Breast epithelium (tissue), 4 donors: ENCODE measurements around the gene IGFLR1. TPM values are rescaled to one million over a fixed set of nuclear protein-coding genes. Genes with fewer than 3 reads are reported as not detected.

ENCODE experiments used
- DNase-seq, 2 donors: peaks; one replicate each; pipeline ENCODE4 v3.0.0-alpha.2; 2019; ENCODE audit warnings: low spot score in 2 of 2
- H3K27ac ChIP-seq, 2 donors: fragments of 200-600 bp; sonication (generic) in 1 of 2; one replicate each; pipeline ENCODE4 v1.5.1; 2016 to 2019; ENCODE audit warnings: mild to moderate bottlenecking in 1 of 2
- H3K27me3 ChIP-seq, 2 donors: fragments of 200-600 bp; sonication (generic) in 1 of 2; one replicate each; pipeline versions ENCODE4 v1.5.1 to v1.6.0; 2017 to 2019; ENCODE audit warnings: control low read depth in 1 of 2, mild to moderate bottlenecking in 1 of 2
- H3K36me3 ChIP-seq: fragments of 200-600 bp; one replicate; pipeline ENCODE4 v1.5.1; 2019
- H3K4me1 ChIP-seq, 2 donors: fragments of 200-600 bp; sonication (generic); one replicate each; pipeline ENCODE4 v1.5.1; 2016 to 2019; ENCODE audit warnings: control low read depth in 1 of 2
- H3K4me3 ChIP-seq, 3 donors: fragments of 200-600 bp; sonication (generic); 1 replicate in 2 of 3; 2 replicates in 1 of 3; pipeline ENCODE4 v1.5.1; 2016 to 2019; ENCODE audit warnings: mild to moderate bottlenecking in 3 of 3, moderate library complexity in 2 of 3
- H3K9me3 ChIP-seq, 2 donors: fragments of 200-600 bp; sonication (generic) in 1 of 2; one replicate each; pipeline ENCODE4 v1.5.1; 2016 to 2019; ENCODE audit warnings: control low read depth in 1 of 2
- POLR2A ChIP-seq: fragments of 450-650 bp; IDR thresholded peaks from one replicate; pipeline ENCODE4 v1.6.1; 2016; ENCODE audit warnings: antibody characterized with exemption, mild to moderate bottlenecking, moderate library complexity
- POLR2AphosphoS5 ChIP-seq, 3 donors: sonication (generic); formaldehyde crosslinking; IDR thresholded peaks; one replicate each; pipeline ENCODE4 v1.6.1; 2017; ENCODE audit warnings: antibody characterized with exemption in 3 of 3
- intact Hi-C: fragments of 100-400 bp; cut with DNase I; formaldehyde crosslinking; loops from one replicate; pipeline ENCODE4 v1.15.1; 2023; ENCODE audit warnings: low total_unique reads
- total RNA-seq, 3 donors: library from RNA; depleted of rRNA; stranded (reverse); fragments of >200 nt; gene quantifications; one replicate each; pipeline ENCODE4 v1.1.0, GENCODE V29; 2016
- TF ChIP-seq, protein P1 (sequence below), 3 donors: fragments of 450-650 bp; IDR thresholded peaks; one replicate each; pipeline ENCODE4 v1.5.1; 2016 to 2017; ENCODE audit warnings: antibody characterized with exemption in 3 of 3, mild to moderate bottlenecking in 3 of 3, moderate library complexity in 3 of 3

Gene IGFLR1
- total RNA-seq, 3 donors from 2014 or later: 8.8 to 16.1 (median 14.1) TPM

DNA sequence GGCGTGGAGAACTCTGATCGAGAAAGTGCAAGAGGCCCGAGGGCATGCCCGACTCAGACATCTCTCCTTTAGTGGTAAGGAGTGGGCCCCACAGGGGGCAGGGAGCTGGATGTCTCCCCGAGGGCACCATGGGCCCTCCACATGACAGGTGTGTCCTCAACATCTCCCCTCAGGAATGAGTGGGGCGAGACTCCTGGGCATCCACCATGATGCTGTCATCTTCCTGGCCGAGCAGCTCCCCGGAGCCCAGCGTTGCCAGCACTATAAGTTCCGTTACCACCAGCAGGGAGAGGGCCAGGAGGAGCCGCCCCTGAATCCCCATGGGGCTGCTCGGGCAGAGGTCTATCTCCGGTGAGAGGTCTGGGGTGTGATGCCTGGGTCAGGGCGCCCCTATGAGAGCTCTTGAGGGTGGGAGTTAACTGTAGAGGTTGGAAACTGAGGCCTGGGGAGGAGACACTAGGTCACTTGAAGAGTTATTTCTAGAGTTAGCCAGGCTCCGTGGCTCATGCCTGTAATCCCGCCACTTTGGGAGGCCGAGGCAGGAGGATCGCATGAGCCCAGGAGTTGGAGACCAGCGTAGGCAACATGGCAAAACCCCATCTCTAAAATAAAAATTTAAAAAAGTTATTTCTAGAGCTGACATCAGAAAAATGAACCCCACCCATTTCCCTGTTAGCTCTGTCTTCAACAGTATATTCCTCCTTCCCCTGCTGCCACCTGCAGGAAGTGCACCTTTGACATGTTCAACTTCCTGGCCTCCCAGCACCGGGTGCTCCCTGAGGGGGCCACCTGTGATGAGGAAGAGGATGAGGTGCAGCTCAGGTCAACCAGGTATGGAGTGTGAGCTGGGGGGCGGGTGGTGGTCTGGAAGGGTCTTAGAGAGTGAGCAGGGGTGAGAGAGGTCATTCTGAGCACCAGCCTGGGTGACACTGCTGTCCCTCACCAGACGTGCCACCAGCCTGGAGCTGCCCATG is 5.1 kb downstream of the IGFLR1 start:
- intact Hi-C loops: no loop called here
- Histone ChIP-seq H3K4me1 (peaks cover 5 to 6% of the 10 kb centered on the region in 2 donors), H3K4me3 (no peak overlapping the region), H3K27ac (no peak overlapping the region), H3K9me3 (no peaks in the 10 kb centered on the region), H3K36me3 (peaks cover 7% of the 10 kb centered on the region), H3K27me3 (no peaks in the 10 kb centered on the region)
- TF ChIP-seq POLR2A (no peak), POLR2AphosphoS5 (IDR thresholded peaks at IDR 0.05) (no peak)
- TF ChIP-seq, protein P1, sequence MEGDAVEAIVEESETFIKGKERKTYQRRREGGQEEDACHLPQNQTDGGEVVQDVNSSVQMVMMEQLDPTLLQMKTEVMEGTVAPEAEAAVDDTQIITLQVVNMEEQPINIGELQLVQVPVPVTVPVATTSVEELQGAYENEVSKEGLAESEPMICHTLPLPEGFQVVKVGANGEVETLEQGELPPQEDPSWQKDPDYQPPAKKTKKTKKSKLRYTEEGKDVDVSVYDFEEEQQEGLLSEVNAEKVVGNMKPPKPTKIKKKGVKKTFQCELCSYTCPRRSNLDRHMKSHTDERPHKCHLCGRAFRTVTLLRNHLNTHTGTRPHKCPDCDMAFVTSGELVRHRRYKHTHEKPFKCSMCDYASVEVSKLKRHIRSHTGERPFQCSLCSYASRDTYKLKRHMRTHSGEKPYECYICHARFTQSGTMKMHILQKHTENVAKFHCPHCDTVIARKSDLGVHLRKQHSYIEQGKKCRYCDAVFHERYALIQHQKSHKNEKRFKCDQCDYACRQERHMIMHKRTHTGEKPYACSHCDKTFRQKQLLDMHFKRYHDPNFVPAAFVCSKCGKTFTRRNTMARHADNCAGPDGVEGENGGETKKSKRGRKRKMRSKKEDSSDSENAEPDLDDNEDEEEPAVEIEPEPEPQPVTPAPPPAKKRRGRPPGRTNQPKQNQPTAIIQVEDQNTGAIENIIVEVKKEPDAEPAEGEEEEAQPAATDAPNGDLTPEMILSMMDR (IDR thresholded peaks at IDR 0.05): no peak
- no peak for DNase-seq

GRCh38 chr19:35734889-35735288 is 7.4 kb downstream of the IGFLR1 start:
- TF ChIP-seq POLR2A (no peak), POLR2AphosphoS5 (IDR thresholded peaks at IDR 0.05) (no peak)
- TF ChIP-seq, protein P1 (IDR thresholded peaks at IDR 0.05): no peak
- Histone ChIP-seq H3K4me1 (peaks cover 0 to 2% of the 10 kb centered on the region in 2 donors), H3K4me3 (no peak overlapping the region), H3K9me3 (no peaks in the 10 kb centered on the region), H3K27me3 (no peaks in the 10 kb centered on the region), H3K27ac (no peak overlapping the region), H3K36me3 (peaks cover 7% of the 10 kb centered on the region)
- no peak for DNase-seq
- intact Hi-C loops: no loop called here

DNA sequence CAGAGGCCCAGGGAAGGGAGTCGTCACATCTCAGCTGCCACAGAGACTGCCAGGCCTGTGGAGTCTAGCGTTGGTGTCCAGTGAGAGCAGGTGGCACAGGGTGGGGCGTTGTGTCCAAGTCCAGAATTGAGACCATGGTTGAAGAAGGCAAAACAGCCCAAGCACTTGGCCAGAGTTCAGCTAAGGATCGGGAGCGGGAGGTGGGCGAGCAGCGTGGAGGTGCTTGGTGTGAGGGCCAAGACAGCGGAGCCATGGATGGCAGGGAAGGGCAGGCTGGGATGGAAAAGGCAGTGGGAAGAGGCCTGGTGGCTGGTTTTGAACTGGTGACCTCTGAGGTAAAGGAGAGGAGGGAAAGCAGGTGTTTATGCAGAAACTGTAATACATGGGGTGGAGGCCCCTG is 8.0 kb downstream of the IGFLR1 start:
- peaks cover 7% of the 10 kb centered on the region for H3K36me3 ChIP-seq
- TF ChIP-seq POLR2A: no peak
- H3K9me3 ChIP-seq: no peaks in the 10 kb centered on the region

DNA sequence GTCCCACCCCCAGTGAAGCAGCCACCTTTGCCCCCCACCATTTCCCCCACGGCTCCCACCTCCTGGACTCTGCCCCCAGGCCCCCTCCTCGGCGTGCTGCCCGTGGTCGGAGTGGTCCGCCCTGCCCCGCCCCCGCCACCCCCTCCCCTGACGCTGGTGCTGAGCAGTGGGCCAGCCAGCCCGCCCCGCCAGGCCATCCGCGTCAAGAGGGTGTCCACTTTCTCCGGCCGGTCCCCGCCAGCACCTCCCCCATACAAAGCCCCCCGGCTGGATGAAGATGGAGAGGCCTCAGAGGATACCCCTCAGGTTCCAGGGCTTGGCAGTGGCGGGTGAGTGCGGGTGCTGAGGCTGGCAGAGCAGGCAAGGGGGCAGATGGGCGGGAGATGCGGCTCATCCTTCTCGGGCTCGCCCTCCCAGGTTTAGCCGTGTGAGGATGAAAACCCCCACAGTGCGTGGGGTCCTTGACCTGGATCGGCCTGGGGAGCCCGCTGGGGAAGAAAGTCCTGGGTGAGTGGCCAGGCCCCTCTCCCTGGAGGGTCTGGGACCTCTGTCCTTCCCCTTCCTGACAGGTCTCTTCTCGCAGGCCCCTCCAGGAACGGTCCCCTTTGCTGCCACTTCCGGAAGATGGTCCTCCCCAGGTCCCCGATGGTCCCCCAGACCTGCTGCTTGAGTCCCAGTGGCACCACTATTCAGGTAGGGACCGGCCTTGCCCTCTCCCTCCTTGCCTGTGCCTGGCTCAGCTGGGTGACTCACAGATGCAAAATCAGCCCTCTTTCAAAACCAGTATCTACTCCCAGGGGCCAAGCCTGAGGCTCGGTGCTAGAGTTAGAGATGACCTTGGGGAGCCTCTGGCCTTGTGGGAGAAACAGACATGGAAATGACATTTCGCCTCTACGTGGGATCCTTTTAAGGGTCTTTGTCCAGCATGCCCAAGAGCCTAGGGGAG is 8.8 kb downstream of the IGFLR1 start:
- Histone ChIP-seq H3K9me3 (no peaks in the 10 kb centered on the region), H3K27ac (no peak overlapping the region), H3K4me3 (no peak overlapping the region), H3K4me1 (no peaks in the 10 kb centered on the region), H3K36me3 (peaks cover 7% of the 10 kb centered on the region), H3K27me3 (no peaks in the 10 kb centered on the region)
- intact Hi-C loops: no loop called here
- DNase-seq: no peak
- TF ChIP-seq POLR2A: no peak
- no peak for TF ChIP-seq POLR2AphosphoS5 (IDR thresholded peaks at IDR 0.05)
- TF ChIP-seq, protein P1 (IDR thresholded peaks at IDR 0.05): no peak

More for the DNA sequence above, 8.0 kb downstream of the IGFLR1 start:
- no peaks in the 10 kb centered on the region for H3K27me3 ChIP-seq
- no peak overlapping the region for H3K4me3 ChIP-seq
- no peak for DNase-seq
- no peak overlapping the region for H3K27ac ChIP-seq
- intact Hi-C loops: no loop called here
- H3K4me1 ChIP-seq: no peaks in the 10 kb centered on the region

- TF ChIP-seq, protein P1 (IDR thresholded peaks at IDR 0.05): no peak
- TF ChIP-seq POLR2AphosphoS5 (IDR thresholded peaks at IDR 0.05) (no peak), POLR2A (no peak)
- Histone ChIP-seq H3K36me3 (peaks cover 6% of the 10 kb centered on the region), H3K9me3 (no peaks in the 10 kb centered on the region), H3K27ac (no peak overlapping the region), H3K27me3 (no peaks in the 10 kb centered on the region), H3K4me3 (no peak overlapping the region), H3K4me1 (no peaks in the 10 kb centered on the region)
- intact Hi-C loops: no loop called here
- DNase-seq: no peak
Observed at GRCh38 chr19:35732540-35733179, 9.6 kb downstream of the IGFLR1 start.
